Liver (tissue), 9 donors: ENCODE results near the gene ENPP1. TPM values are rescaled to one million over a fixed set of nuclear protein-coding genes. Genes with fewer than 3 reads are reported as not detected.
A peak's percentile ranks its signal among the peaks of the same experiment; 100 is the strongest.

Source experiments
- DNase-seq: peaks from one replicate; pipeline ENCODE4 v3.0.0-alpha.2; 2017; ENCODE audit warnings: low spot score
- H3K27ac ChIP-seq, 2 donors: one replicate each; pipeline ENCODE4 v1.7.0; 2013; ENCODE audit warnings: inconsistent platforms in 2 of 2, low read length in 2 of 2, control low read depth in 1 of 2, low read depth in 1 of 2, mild to moderate bottlenecking in 1 of 2
- H3K27me3 ChIP-seq, 4 donors: one replicate each; pipeline versions ENCODE4 v1.6.1 to v1.7.0; 2013; ENCODE audit warnings: low read length in 3 of 4, inconsistent platforms in 1 of 4, mild to moderate bottlenecking in 1 of 4, moderate library complexity in 1 of 4; ENCODE audit not compliant: control insufficient read depth in 4 of 4, insufficient read depth in 4 of 4
- H3K36me3 ChIP-seq, 4 donors: one replicate each; pipeline versions ENCODE4 v1.6.1 to v1.7.0; 2013; ENCODE audit warnings: low read length in 3 of 4, mild to moderate bottlenecking in 3 of 4, low read depth in 1 of 4, moderate library complexity in 1 of 4; ENCODE audit not compliant: control insufficient read depth in 4 of 4, insufficient read depth in 3 of 4
- H3K4me1 ChIP-seq, 4 donors: one replicate each; pipeline versions ENCODE4 v1.6.1 to v1.7.0; 2013; ENCODE audit warnings: low read length in 3 of 4, mild to moderate bottlenecking in 3 of 4, moderate library complexity in 1 of 4; ENCODE audit not compliant: control insufficient read depth in 4 of 4, insufficient read depth in 4 of 4
- H3K4me3 ChIP-seq, 3 donors: one replicate each; pipeline versions ENCODE4 v1.6.1 to v1.7.0; 2013; ENCODE audit warnings: low read length in 3 of 3, control low read depth in 1 of 3, low read depth in 1 of 3, mild to moderate bottlenecking in 1 of 3
- H3K9ac ChIP-seq, 2 donors: one replicate each; pipeline ENCODE4 v1.7.0; 2013; ENCODE audit warnings: low read length in 2 of 2, mild to moderate bottlenecking in 2 of 2, moderate library complexity in 2 of 2, control low read depth in 1 of 2, low read depth in 1 of 2
- H3K9me3 ChIP-seq, 4 donors: one replicate each; pipeline versions ENCODE4 v1.6.1 to v1.7.0; 2013; ENCODE audit warnings: low read length in 3 of 4; ENCODE audit not compliant: control insufficient read depth in 4 of 4
- CTCF ChIP-seq: fragments of 150-350 bp; IDR thresholded peaks from 2 replicates; pipeline ENCODE4 v1.5.1; 2017; ENCODE audit warnings: improper control_type of control experiment, low read depth, low read length; ENCODE audit not compliant: missing input control
- EGR1 ChIP-seq, 2 donors: IDR thresholded peaks; 2 replicates each; pipeline ENCODE4 v1.6.1; 2016 to 2018; ENCODE audit warnings: antibody characterized with exemption in 2 of 2, low read depth in 2 of 2
- FOXA1 ChIP-seq: IDR thresholded peaks from 2 replicates; pipeline ENCODE4 v1.6.1; 2016; ENCODE audit warnings: antibody characterized with exemption
- FOXA2 ChIP-seq: IDR thresholded peaks from 2 replicates; pipeline ENCODE4 v1.6.1; 2016; ENCODE audit warnings: antibody characterized with exemption
- GABPA ChIP-seq, 2 donors: IDR thresholded peaks in 1 of 2; conservative IDR thresholded peaks in 1 of 2; 2 replicates each; pipeline ENCODE4 v1.6.1; 2016; ENCODE audit warnings: antibody characterized with exemption in 2 of 2, mild to moderate bottlenecking in 1 of 2, moderate library complexity in 1 of 2
- HNF4A ChIP-seq, 2 donors: conservative IDR thresholded peaks; 2 replicates each; pipeline ENCODE4 v1.6.1; 2016; ENCODE audit warnings: antibody characterized with exemption in 2 of 2, mild to moderate bottlenecking in 2 of 2
- HNF4G ChIP-seq: IDR thresholded peaks from 2 replicates; pipeline ENCODE4 v1.6.1; 2016; ENCODE audit warnings: antibody characterized with exemption
- JUND ChIP-seq, 2 donors: IDR thresholded peaks; 2 replicates each; pipeline ENCODE4 v1.6.1; 2016; ENCODE audit warnings: antibody characterized with exemption in 2 of 2
- MAX ChIP-seq: IDR thresholded peaks from 2 replicates; pipeline ENCODE4 v1.6.1; 2016; ENCODE audit warnings: antibody characterized with exemption
- RAD21 ChIP-seq, 2 donors: IDR thresholded peaks; 2 replicates each; pipeline ENCODE4 v1.6.1; 2016; ENCODE audit warnings: antibody characterized with exemption in 2 of 2, mild to moderate bottlenecking in 2 of 2
- RXRA ChIP-seq, 2 donors: IDR thresholded peaks; 2 replicates each; pipeline ENCODE4 v1.6.1; 2017 to 2018; ENCODE audit warnings: antibody characterized with exemption in 2 of 2, mild to moderate bottlenecking in 1 of 2
- SP1 ChIP-seq: IDR thresholded peaks from 2 replicates; pipeline ENCODE4 v1.6.1; 2018; ENCODE audit warnings: antibody characterized with exemption, mild to moderate bottlenecking
- TAF1 ChIP-seq: conservative IDR thresholded peaks from 2 replicates; pipeline ENCODE4 v1.6.1; 2016; ENCODE audit warnings: antibody characterized with exemption, mild to moderate bottlenecking
- YY1 ChIP-seq: IDR thresholded peaks from 2 replicates; pipeline ENCODE4 v1.6.1; 2016; ENCODE audit warnings: antibody characterized with exemption, mild to moderate bottlenecking
- whole genome bisulfite sequencing: extraction: QIAGEN DNeasy Blood & Tissue Kit; methylation state at CpG from one replicate; pipeline ENCODE4 v1.1.7; 2013; 5-methylcytosine and 5-hydroxymethylcytosine counted together
- polyA plus RNA-seq, 2 donors: library from polyadenylated mRNA; stranded (reverse) in 1 of 2; unstranded in 1 of 2; fragments of 200-250 nt in 1 of 2; fragments of >200 nt in 1 of 2; fragmentation: Nextera tagmentation in 1 of 2; extraction: Ambion mirVana in 1 of 2; gene quantifications; one replicate each; pipeline versions ENCODE4 v1.2.1 to v1.2.3, GENCODE V29; 2013 to 2015
- total RNA-seq, 2 donors: library from RNA; depleted of rRNA; stranded (reverse); fragments of >200 nt; gene quantifications; one replicate each; pipeline ENCODE4 v1.2.3, GENCODE V29; 2014
- TF ChIP-seq, protein P1 (sequence below): IDR thresholded peaks from 2 replicates; pipeline ENCODE4 v1.6.1; 2016; ENCODE audit warnings: antibody characterized with exemption
- TF ChIP-seq, protein P2 (sequence below): IDR thresholded peaks from 2 replicates; pipeline ENCODE4 v1.6.1; 2016; ENCODE audit warnings: antibody characterized with exemption, mild to moderate bottlenecking
- TF ChIP-seq, protein P3 (sequence below): IDR thresholded peaks from 2 replicates; pipeline ENCODE4 v1.6.1; 2016; ENCODE audit warnings: antibody characterized with exemption
- donor health status: healthy.
- donor health status: healthy.
- donor health status: healthy.
- donor health status: healthy.
- donor health status: healthy.

Gene ENPP1
- total and polyA plus RNA-seq, 4 donors = 9.5 to 53.1 (median 31.1) TPM

DNA sequence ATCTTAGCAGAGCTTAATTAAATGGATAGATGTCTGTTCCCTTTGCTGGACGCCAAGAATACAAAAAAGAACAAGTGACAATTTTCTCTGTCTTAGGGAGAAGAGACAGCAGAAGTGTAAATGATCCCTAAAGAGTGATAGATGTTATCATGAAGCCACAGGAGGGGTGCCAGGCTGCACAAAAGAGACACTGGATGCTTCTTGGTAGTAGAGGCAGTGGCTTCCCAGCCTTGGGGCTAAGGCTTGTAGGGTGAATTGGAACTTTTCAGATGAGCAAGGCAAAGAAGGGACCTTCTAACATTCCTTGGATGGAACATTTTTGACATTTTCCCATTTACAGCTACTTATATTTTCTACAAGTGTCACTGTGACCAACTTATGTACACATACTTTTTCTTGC lies 85.4 kb downstream of the ENPP1 start:
- Histone ChIP-seq H3K4me3 (no peak overlapping the region), H3K9me3 (peaks cover 0 to 6% (median 4%) of the 10 kb centered on the region in 4 donors), H3K36me3 (peaks cover 8 to 32% (median 24%) of the 10 kb centered on the region in 4 donors), H3K4me1 (peaks cover 9 to 35% (median 17%) of the 10 kb centered on the region in 4 donors), H3K27me3 (no peaks in the 10 kb centered on the region), H3K27ac (peak overlapping the region; percentile 39 to 57), H3K9ac (no peak overlapping the region)
- WGBS = 89% methylated on average over 1 of the region's 1 CpG
- no peak for DNase-seq
- TF ChIP-seq GABPA (IDR thresholded peaks at IDR 0.05 in 1 of 2, conservative IDR thresholded peaks at IDR 0.05 in 1 of 2) = no peak
- TF ChIP-seq, protein P1, sequence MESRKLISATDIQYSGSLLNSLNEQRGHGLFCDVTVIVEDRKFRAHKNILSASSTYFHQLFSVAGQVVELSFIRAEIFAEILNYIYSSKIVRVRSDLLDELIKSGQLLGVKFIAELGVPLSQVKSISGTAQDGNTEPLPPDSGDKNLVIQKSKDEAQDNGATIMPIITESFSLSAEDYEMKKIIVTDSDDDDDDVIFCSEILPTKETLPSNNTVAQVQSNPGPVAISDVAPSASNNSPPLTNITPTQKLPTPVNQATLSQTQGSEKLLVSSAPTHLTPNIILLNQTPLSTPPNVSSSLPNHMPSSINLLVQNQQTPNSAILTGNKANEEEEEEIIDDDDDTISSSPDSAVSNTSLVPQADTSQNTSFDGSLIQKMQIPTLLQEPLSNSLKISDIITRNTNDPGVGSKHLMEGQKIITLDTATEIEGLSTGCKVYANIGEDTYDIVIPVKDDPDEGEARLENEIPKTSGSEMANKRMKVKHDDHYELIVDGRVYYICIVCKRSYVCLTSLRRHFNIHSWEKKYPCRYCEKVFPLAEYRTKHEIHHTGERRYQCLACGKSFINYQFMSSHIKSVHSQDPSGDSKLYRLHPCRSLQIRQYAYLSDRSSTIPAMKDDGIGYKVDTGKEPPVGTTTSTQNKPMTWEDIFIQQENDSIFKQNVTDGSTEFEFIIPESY = no peak
- no peak for TF ChIP-seq RAD21 (IDR thresholded peaks at IDR 0.05)
- no peak for TF ChIP-seq SP1
- TF ChIP-seq, protein P2, sequence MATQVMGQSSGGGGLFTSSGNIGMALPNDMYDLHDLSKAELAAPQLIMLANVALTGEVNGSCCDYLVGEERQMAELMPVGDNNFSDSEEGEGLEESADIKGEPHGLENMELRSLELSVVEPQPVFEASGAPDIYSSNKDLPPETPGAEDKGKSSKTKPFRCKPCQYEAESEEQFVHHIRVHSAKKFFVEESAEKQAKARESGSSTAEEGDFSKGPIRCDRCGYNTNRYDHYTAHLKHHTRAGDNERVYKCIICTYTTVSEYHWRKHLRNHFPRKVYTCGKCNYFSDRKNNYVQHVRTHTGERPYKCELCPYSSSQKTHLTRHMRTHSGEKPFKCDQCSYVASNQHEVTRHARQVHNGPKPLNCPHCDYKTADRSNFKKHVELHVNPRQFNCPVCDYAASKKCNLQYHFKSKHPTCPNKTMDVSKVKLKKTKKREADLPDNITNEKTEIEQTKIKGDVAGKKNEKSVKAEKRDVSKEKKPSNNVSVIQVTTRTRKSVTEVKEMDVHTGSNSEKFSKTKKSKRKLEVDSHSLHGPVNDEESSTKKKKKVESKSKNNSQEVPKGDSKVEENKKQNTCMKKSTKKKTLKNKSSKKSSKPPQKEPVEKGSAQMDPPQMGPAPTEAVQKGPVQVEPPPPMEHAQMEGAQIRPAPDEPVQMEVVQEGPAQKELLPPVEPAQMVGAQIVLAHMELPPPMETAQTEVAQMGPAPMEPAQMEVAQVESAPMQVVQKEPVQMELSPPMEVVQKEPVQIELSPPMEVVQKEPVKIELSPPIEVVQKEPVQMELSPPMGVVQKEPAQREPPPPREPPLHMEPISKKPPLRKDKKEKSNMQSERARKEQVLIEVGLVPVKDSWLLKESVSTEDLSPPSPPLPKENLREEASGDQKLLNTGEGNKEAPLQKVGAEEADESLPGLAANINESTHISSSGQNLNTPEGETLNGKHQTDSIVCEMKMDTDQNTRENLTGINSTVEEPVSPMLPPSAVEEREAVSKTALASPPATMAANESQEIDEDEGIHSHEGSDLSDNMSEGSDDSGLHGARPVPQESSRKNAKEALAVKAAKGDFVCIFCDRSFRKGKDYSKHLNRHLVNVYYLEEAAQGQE = no peak

DNA sequence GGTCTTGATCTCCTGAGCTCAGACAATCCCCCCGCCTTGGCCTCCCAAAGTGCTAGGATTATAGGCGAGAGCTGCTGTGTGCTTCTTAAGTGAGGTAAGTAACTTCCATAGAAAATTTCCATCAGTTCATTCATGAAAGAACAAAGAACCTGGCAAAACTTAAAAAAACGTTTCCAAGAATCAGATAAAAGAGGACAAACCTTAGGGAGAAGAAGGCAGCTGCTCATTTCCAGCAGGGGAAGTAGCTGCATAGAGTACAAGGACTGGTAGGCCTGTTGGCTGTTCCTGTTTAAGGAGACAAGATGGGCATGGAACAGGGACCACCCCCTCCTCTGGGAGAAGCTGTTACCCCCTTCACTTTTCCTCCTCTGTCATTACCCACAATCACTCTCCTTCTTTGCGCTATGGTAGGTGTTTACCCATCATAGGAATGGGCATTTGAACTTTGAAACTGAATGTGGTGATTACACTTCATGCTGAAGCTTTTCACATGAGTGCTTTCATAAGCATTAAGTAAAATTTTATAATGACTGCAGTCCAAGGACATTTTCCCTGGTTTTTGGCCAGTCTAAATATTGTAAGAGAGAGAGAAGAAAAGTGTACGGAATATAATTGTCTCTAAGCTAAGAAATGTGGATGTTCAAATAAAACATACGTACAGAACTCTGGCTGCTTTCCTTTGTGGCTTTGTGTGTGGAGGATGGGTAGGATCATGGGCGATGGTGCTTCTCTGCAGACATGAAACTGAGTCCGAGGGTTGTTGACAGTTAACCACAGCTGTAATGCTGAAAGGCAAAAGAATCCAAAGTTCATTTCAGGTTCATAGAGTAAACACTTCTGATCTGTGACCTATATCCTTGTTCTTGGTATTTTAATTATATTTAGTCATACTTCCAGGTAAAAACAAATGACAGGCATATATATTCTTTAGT lies 86.9 kb downstream of the ENPP1 start:
- Histone ChIP-seq H3K4me1 (peaks cover 9 to 35% (median 17%) of the 10 kb centered on the region in 4 donors), H3K36me3 (peaks cover 2 to 20% (median 15%) of the 10 kb centered on the region in 4 donors), H3K4me3 (no peak overlapping the region), H3K9me3 (peaks cover 0 to 14% (median 4%) of the 10 kb centered on the region in 4 donors), H3K27me3 (no peaks in the 10 kb centered on the region), H3K9ac (peak overlapping the region; percentile 1 to 89), H3K27ac (peak overlapping the region; percentile 86 to 96)
- DNase-seq = no peak
- 39% methylated on average over 8 of the region's 8 CpGs for WGBS
- TF ChIP-seq, protein P3, sequence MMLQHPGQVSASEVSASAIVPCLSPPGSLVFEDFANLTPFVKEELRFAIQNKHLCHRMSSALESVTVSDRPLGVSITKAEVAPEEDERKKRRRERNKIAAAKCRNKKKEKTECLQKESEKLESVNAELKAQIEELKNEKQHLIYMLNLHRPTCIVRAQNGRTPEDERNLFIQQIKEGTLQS = no peak
- TF ChIP-seq RXRA (IDR thresholded peaks at IDR 0.05) = peak; percentile 88 to 93
- TF ChIP-seq FOXA1 = peak; percentile 84
- TF ChIP-seq HNF4A (conservative IDR thresholded peaks at IDR 0.05) = peak; percentile 91 to 93
- TF ChIP-seq, protein P2 = peak; percentile 81
- TF ChIP-seq EGR1 (IDR thresholded peaks at IDR 0.05; ENCODE audit: low read depth in 2 of 2) = peak in 1 of 2 donors; percentile 38
- peak; percentile 5 to 19 for TF ChIP-seq RAD21 (IDR thresholded peaks at IDR 0.05)
- peak; percentile 98 for TF ChIP-seq SP1
- peak; percentile 94 for TF ChIP-seq YY1
- peak; percentile 94 for TF ChIP-seq FOXA2
- peak; percentile 52 to 81 for TF ChIP-seq JUND (IDR thresholded peaks at IDR 0.05)
- no peak for TF ChIP-seq GABPA (IDR thresholded peaks at IDR 0.05 in 1 of 2, conservative IDR thresholded peaks at IDR 0.05 in 1 of 2)
- TF ChIP-seq CTCF = no peak
- peak; percentile 32 for TF ChIP-seq MAX
- TF ChIP-seq HNF4G = peak; percentile 81
- no peak for TF ChIP-seq TAF1
